Activated naive CD8-positive, alpha-beta T cell treated with anti-CD3 and anti-CD28 coated beads, Interleukin-2, amount 50 U/mL, for 24 hours (primary cell): ENCODE measurements around the gene ZNF768.

Source experiments
- ATAC-seq: fragments of 150-1000 bp; cut with Tn5 transposase; one replicate; pipeline ENCODE4 v1.10.0; 2021
- DNase-seq: peaks from one replicate; pipeline ENCODE4 v3.0.0; 2021
- H3K27ac Mint-ChIP-seq: one replicate; pipeline ENCODE4 v1.8.0; 2021; ENCODE audit warnings: mild to moderate bottlenecking, mixed read lengths
- H3K27me3 Mint-ChIP-seq: one replicate; pipeline ENCODE4 v1.8.0; 2021; ENCODE audit warnings: mixed read lengths
- H3K36me3 Mint-ChIP-seq: one replicate; pipeline ENCODE4 v1.8.0; 2021; ENCODE audit warnings: low read depth, mixed read lengths
- H3K4me1 Mint-ChIP-seq: one replicate; pipeline ENCODE4 v1.8.0; 2021; ENCODE audit warnings: mixed read lengths
- H3K4me3 Mint-ChIP-seq: one replicate; pipeline ENCODE4 v1.8.0; 2021; ENCODE audit warnings: mild to moderate bottlenecking, moderate library complexity, mixed read lengths
- H3K9me3 Mint-ChIP-seq: one replicate; pipeline ENCODE4 v1.8.0; 2021; ENCODE audit warnings: mixed read lengths

The ZNF768 gene

DNA sequence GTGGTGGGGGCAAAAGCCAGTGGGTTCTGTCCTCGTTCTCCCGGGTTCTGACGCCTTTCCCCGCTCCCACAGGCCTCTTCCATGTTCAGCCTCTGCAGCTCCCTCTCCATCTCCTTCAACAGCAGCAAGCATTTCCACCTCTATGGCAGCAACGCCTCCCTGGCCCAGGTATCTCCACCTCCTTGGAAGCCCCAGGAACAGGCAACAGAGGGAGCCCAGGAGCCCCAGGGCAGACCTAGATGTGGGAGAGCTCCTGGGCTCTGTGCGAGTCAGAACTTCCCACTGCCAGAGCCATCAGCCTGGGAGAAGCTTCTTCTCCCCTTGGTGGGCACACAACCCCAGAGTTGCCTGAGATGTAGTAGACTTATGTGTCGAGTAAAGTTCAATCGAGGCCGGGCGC, 7.8 kb downstream of the ZNF768 start:
- H3K4me3 Mint-ChIP-seq: no peak overlapping the region
- H3K27me3 Mint-ChIP-seq: no peaks in the 10 kb centered on the region
- no peak overlapping the region for H3K27ac Mint-ChIP-seq
- no peak for DNase-seq
- ATAC-seq: no peak
- peaks cover 53% of the 10 kb centered on the region for H3K36me3 Mint-ChIP-seq
- peaks cover 2% of the 10 kb centered on the region for H3K4me1 Mint-ChIP-seq
- H3K9me3 Mint-ChIP-seq: no peaks in the 10 kb centered on the region

DNA sequence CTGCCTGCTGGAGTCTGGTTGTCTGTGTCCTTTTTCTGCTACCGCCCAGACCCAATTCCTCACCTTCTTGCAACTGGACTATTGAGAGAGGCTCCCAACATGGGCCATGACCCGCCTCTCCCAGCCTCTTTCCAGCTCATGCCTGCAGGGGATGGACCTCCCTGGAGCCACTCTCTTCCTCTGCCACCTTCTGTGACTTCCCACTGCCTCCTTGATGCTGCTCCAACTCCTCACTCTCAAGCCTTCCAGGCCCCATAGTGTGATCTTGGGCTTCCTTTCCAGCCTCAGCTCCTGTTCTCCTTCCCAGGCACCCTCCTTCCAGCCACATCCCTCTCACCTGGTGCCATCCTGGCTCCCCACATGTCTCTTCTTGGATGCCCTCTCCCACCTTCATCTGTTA, 11.1 kb downstream of the ZNF768 start:
- no peaks in the 10 kb centered on the region for H3K27me3 Mint-ChIP-seq
- peak overlapping the region; percentile 77 for H3K27ac Mint-ChIP-seq
- no peak overlapping the region for H3K4me3 Mint-ChIP-seq
- no peaks in the 10 kb centered on the region for H3K9me3 Mint-ChIP-seq
- peaks cover 73% of the 10 kb centered on the region for H3K36me3 Mint-ChIP-seq
- peaks cover 2% of the 10 kb centered on the region for H3K4me1 Mint-ChIP-seq
- ATAC-seq: no peak
- no peak for DNase-seq

DNA sequence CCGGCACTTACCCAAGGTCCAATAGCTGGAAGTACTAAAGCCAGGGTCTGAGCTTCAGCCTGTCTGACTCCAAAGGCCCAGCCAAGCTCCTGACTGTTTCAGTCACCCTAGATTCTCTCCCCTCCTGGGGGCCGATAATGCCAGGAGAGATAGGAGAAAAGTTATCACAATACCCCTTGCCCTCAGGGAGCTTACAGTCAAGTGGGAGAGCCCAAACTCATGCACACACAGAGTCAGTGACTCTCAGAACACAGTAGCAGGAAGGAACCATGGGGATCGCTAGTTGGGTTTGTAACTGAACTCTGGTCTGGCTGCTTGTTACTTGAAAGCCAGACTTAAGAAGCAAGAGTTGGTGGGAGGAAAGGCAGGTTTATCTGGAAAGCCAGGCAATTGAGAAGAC, 14.9 kb downstream of the ZNF768 start:
- no peak overlapping the region for H3K4me3 Mint-ChIP-seq
- ATAC-seq: no peak
- peaks cover 1% of the 10 kb centered on the region for H3K4me1 Mint-ChIP-seq
- H3K9me3 Mint-ChIP-seq: no peaks in the 10 kb centered on the region
- no peaks in the 10 kb centered on the region for H3K27me3 Mint-ChIP-seq
- no peak for DNase-seq
- H3K27ac Mint-ChIP-seq: no peak overlapping the region
- H3K36me3 Mint-ChIP-seq: peaks cover 58% of the 10 kb centered on the region

DNA sequence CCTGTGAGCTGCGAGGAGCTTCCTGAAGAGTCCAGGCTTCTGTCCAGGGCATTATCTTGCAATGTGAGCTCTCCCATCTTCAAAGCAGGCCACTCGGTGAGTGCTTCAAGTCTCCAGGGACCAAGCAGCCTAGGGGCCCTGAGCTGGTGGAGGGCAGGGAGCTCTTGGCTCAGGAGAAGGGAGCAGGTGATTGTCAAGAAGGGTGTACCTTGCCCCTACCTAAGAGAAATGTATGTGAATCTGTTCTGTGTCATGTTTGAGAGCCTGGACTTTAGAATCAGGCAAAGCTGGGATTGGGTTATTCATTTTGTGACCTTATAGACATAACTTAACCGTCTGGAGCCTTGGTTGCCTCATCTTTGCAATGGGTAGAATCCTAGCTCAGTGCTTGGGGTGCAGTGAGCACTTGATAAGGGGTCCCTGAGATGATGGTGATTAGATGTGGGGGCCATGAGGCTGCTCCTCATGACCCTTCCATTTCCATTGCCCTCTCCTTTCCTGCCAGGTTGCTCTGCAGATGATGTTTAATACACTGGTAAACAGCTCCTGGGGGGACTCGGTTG, 15.9 kb downstream of the ZNF768 start:
- no peaks in the 10 kb centered on the region for H3K27me3 Mint-ChIP-seq
- peaks cover 53% of the 10 kb centered on the region for H3K36me3 Mint-ChIP-seq
- no peaks in the 10 kb centered on the region for H3K4me1 Mint-ChIP-seq
- no peaks in the 10 kb centered on the region for H3K9me3 Mint-ChIP-seq
- ATAC-seq (no peak), DNase-seq (no peak)
- no peak overlapping the region for H3K27ac Mint-ChIP-seq
- no peak overlapping the region for H3K4me3 Mint-ChIP-seq

DNA sequence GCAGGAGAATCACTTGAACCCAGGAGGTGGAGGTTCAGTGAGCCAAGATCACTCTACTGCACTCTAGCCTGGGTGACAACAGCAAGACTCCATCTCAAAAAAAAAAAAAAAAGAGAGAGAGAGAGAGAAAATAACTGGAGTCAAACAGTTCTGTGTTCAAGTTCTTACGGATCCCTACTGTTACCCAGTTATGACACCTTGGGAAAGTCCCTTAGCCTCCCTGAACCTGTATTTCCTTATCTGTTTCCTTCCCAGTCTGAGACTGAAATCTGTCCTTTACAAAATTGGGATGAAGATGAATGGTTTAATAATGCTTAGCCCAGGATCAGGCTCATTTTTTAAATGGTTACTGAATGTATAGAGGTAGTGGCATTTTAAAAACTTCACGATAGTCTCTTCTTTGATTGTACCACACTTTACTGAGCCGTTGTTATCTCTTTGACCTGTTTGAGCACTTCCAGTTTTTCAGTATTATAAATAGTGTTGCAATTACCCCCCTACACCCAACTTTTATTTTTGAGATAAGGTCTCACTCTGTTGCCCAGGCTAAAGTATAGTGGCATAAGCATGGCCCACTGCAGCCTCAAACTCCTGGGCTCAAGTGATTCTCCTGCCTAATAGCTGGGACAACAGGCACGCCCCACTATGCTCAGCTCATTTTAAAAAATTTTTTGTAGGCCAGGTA, 17.1 kb downstream of the ZNF768 start:
- Mint-ChIP-seq H3K4me3 (no peak overlapping the region), H3K27me3 (no peaks in the 10 kb centered on the region), H3K27ac (peak overlapping the region; percentile 35), H3K36me3 (peaks cover 52% of the 10 kb centered on the region), H3K9me3 (no peaks in the 10 kb centered on the region), H3K4me1 (no peaks in the 10 kb centered on the region)
- no peak for ATAC-seq
- no peak for DNase-seq

DNA sequence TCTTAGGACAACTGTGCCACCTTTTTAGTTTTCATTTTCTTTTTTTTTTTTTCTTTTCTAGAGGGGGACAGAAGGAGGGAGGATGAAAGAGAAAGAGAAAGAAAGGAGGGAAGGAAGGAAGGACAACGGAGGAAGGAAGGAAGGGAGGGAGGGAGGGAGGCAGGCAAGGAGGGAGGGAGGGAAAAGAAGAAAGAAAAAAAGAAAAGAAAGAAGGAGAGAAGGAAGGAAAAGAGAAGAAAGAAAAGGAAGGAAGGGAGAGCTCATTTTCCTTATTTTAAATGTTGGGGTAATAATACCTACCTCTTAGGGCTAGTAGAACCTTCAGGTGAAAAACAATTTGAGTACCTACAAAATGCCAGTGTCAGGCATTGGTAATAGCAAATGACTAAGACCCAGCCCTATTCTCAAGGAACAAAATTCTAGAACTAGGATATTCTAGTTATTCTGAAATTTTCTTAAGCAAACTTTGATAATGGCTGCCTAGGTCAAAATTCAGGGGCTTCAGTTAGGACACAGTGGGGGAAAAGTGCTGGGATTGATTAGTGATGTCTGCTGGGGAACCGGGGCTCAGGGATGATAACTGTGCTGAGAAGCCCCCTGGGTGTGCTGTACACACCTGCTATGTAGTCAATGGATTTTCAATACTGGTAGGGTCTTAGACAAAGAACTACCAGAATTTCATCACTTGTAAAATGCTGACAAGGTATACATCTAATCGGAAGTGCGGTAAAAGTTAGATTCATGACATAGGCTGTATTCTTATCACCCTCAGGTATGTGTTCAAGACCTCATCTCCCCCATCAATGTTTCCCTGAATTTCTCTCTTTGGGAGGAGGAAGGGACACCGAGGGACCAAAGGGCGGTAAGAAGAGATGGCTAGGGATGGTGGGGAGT, 22.7 kb downstream of the ZNF768 start:
- peaks cover 26% of the 10 kb centered on the region for H3K36me3 Mint-ChIP-seq
- no peaks in the 10 kb centered on the region for H3K27me3 Mint-ChIP-seq
- no peak for DNase-seq
- no peaks in the 10 kb centered on the region for H3K4me1 Mint-ChIP-seq
- H3K9me3 Mint-ChIP-seq: no peaks in the 10 kb centered on the region
- H3K27ac Mint-ChIP-seq: peak overlapping the region; percentile 49
- no peak for ATAC-seq
- no peak overlapping the region for H3K4me3 Mint-ChIP-seq

DNA sequence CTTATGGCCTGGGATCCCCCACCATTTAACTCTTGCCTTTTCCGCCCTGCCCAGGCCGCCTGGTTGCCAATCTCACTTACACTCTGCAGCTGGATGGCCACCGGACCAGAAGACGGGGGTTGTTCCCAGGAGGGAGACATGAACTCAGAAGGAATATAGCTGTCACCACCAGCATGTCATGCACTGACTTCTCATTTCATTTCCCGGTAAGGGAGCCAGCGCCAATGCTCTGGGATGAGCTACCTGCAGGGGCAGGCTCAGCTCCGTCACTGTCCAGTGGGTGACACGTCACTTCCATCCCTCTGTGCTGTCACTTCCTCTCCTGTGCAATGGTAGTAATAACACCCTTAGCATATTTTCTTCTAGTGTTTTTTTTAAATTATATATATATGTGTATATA, 27.1 kb downstream of the ZNF768 start:
- Mint-ChIP-seq H3K9me3 (no peaks in the 10 kb centered on the region), H3K4me3 (no peak overlapping the region), H3K4me1 (peaks cover 3% of the 10 kb centered on the region), H3K27me3 (no peaks in the 10 kb centered on the region), H3K27ac (no peak overlapping the region), H3K36me3 (peaks cover 24% of the 10 kb centered on the region)
- DNase-seq (no peak), ATAC-seq (no peak)

DNA sequence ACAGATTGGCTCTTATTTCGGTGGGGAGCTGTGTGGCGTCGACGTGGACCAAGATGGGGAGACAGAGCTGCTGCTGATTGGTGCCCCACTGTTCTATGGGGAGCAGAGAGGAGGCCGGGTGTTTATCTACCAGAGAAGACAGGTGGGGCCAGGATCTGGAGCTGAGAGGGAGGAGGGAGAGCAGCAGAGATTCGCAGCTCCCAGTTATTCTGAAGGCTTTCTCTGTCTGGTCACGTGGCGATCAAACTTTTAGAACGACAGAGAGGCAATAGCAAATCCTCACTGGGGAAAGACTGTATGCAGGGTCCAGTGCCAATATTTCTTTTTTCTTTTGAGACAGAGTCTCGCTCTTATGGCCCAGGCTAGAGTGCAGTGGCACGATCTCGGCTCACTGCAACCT, 31.7 kb downstream of the ZNF768 start:
- no peaks in the 10 kb centered on the region for H3K9me3 Mint-ChIP-seq
- DNase-seq (no peak), ATAC-seq (no peak)
- H3K36me3 Mint-ChIP-seq: peaks cover 37% of the 10 kb centered on the region
- peak overlapping the region; percentile 70 for H3K27ac Mint-ChIP-seq
- no peak overlapping the region for H3K4me3 Mint-ChIP-seq
- H3K4me1 Mint-ChIP-seq: peaks cover 20% of the 10 kb centered on the region
- H3K27me3 Mint-ChIP-seq: no peaks in the 10 kb centered on the region

DNA sequence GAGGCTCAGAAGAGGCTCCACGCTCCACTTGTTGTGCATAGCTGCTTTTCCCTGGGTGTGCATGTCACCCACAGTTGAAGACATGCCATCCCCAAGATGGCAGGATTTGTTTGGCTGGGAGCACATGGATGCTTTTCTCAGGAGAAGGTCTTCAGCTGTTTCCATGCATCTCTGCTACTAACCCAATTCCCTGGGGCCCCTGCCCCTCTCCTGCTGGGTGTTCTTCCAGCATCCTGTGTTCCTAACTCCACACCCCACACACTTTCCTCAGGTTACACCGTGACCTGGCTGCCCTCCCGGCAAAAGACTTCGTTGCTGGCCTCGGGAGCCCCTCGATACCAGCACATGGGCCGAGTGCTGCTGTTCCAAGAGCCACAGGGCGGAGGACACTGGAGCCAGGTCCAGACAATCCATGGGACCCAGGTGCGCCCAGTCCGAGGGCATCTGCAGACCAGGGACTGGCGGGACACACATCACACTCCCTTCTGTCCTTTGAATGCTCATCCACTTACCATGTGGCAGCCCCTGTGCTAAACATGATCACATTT, 32.4 kb downstream of the ZNF768 start:
- H3K4me3 Mint-ChIP-seq: no peak overlapping the region
- DNase-seq: no peak
- peaks cover 44% of the 10 kb centered on the region for H3K36me3 Mint-ChIP-seq
- H3K27me3 Mint-ChIP-seq: no peaks in the 10 kb centered on the region
- H3K4me1 Mint-ChIP-seq: peaks cover 22% of the 10 kb centered on the region
- ATAC-seq: no peak
- no peaks in the 10 kb centered on the region for H3K9me3 Mint-ChIP-seq
- H3K27ac Mint-ChIP-seq: peak overlapping the region; percentile 70

DNA sequence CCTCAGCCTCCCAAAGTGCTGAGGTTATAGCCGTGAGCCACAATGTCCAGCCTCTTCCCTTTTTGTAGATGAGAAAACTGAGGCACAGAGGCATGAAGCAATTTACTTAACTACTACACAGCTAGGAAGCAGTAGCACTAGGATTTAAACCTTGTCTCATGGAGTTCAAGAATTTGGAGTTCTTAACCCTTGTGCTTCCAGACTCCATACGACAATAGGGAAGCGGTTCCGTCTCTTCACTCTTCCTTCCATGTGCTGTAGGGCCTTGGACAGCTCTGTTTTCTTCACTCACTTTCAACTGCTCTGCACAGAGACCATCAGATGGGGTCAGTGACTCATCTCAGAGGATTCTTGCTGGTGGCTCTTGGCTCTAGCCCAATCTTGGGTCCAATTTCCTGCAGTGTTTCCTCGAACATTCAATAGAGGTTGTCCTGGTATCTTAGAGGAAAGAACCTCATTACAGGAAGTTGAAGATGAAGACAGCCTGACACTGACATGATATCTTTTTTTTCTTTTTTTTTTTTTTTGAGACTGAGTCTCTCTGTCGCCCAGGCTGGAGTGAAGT, 34.5 kb downstream of the ZNF768 start:
- peak overlapping the region; percentile 74 for H3K27ac Mint-ChIP-seq
- no peak overlapping the region for H3K4me3 Mint-ChIP-seq
- peaks cover 39% of the 10 kb centered on the region for H3K4me1 Mint-ChIP-seq
- H3K9me3 Mint-ChIP-seq: no peaks in the 10 kb centered on the region
- peaks cover 51% of the 10 kb centered on the region for H3K36me3 Mint-ChIP-seq
- H3K27me3 Mint-ChIP-seq: no peaks in the 10 kb centered on the region
- DNase-seq (no peak), ATAC-seq (no peak)

DNA sequence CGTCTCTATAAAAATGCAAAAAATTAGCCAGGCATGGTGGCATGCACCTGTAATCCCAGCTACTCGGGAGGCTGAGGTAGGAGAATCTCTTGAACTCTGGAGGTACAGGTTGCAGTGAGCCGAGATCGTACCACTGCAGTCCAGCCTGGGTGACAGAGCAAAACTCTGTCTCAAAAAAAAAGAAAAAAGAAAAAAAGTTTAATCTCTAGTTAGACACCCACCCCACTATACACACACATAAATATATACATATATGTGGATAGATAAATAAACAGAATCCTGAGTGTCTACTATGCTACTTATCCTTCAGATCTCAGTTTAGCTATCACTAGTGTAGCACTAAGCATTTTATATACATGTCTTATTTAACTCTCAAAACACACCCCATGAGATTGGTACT, 35.1 kb downstream of the ZNF768 start:
- peaks cover 53% of the 10 kb centered on the region for H3K36me3 Mint-ChIP-seq
- peak overlapping the region; percentile 74 for H3K27ac Mint-ChIP-seq
- ATAC-seq (no peak), DNase-seq (no peak)
- H3K9me3 Mint-ChIP-seq: no peaks in the 10 kb centered on the region
- H3K27me3 Mint-ChIP-seq: no peaks in the 10 kb centered on the region
- H3K4me1 Mint-ChIP-seq: peaks cover 41% of the 10 kb centered on the region
- no peak overlapping the region for H3K4me3 Mint-ChIP-seq

DNA sequence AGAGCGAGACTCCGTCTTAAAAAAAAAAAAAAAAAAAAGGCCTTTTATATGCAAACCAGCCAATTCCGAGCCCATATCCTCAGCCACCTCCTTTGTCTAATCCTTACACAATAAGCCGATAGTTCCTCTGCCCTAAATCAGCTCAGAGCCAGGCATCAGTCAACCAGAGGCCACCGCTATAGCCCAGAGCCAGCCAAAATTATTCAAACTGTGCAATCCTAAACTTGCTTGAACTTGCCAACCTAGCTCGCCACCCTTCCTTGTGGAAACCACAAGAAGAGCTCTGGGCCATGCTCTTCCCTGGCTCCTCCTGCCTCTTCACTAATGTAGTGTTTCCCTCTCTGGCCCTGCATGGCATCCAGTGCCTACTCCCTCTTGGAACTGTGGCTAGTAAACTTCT, 36.2 kb downstream of the ZNF768 start:
- peak overlapping the region; percentile 13 for H3K27ac Mint-ChIP-seq
- H3K36me3 Mint-ChIP-seq: peaks cover 55% of the 10 kb centered on the region

DNA sequence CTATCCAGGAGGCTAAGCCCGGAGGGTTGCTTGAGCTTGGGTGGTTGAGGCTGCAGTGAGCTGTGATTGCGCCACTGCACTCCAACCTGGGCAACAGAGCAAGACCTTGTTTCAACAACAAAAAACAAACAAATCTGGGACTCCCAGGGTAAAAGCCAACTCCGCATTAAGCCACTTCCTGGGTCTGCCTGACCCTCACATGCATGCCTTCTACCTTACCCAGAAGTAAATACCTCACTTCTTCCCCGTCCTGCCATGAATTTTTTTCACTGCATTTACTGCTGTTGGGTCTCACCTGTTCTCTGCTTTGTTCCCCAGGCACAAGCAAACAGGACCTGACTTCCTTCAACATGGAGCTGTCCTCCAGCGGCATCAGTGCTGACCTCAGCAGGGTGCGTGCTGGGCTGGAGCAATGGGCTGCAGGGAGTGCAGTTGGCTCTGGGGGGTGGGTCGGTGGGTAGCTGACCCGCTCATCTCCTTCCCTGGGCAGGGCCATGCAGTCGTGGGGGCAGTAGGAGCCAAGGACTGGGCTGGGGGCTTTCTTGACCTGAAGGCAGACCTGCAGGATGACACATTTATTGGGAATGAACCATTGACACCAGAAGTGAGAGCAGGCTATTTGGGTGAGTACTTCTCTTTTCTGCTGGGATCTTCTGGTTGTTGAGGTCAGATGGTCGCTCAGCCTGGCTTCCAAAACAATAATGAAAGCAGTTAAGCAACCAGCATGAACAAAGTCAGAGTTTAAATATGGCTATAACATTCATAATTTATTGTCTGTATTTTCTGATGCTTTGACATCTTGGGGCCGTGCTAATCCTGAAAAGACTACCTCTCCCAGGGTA, 37.4 kb downstream of the ZNF768 start:
- Mint-ChIP-seq H3K36me3 (peaks cover 53% of the 10 kb centered on the region), H3K9me3 (no peaks in the 10 kb centered on the region), H3K27ac (no peak overlapping the region), H3K27me3 (no peaks in the 10 kb centered on the region), H3K4me1 (peaks cover 41% of the 10 kb centered on the region), H3K4me3 (no peak overlapping the region)
- DNase-seq (no peak), ATAC-seq (no peak)

More for the DNA sequence above, 36.2 kb downstream of the ZNF768 start:
- Mint-ChIP-seq H3K9me3 (no peaks in the 10 kb centered on the region), H3K4me3 (no peak overlapping the region), H3K4me1 (peaks cover 45% of the 10 kb centered on the region), H3K27me3 (no peaks in the 10 kb centered on the region)
- ATAC-seq: no peak
- DNase-seq: no peak
